Measurements from ENCODE around the gene NUP50.

GRCh38 chr22:45190202-45190872, 26.6 kb downstream of the NUP50 start:
- TF ChIP-seq CTCF (IDR thresholded peaks at IDR 0.05) (no peak), POLR2A (IDR thresholded peaks at IDR 0.05) (no peak), POLR2AphosphoS5 (IDR thresholded peaks at IDR 0.05; ENCODE audit: insufficient read depth in 1 of 2, low read depth in 1 of 2) (no peak)

Measured in vagina (tissue), 2 donors.